ENCODE measurements around the gene IL17RD.

DNA sequence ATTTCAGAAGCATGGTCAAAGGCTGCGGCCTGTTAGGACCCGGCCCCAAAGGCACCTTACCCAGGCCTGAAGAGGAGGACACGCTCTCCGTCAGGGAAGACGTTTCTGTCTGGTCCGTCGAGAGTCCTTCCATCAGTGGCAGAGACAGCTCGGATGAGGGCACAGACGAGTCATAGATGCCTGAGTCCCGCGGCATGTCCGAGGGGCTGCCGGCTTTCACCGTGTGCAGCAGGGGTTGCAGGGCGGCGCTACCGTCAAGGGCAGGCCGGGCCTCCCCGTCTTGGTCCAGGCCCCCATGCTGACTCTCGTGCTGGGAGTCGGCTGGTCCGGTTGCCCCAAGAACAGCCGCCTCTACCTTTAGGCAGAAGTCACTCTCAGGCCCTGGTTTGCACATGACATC, 67.6 kb downstream of the IL17RD start:
- TF ChIP-seq CBFB (CRISPR knock-in tag; IDR thresholded peaks at IDR 0.05) = no peak
- TF ChIP-seq SRSF3 (IDR thresholded peaks at IDR 0.05; ENCODE audit: insufficient read depth, low read length) = no peak
- no peak for TF ChIP-seq MAFK (IDR thresholded peaks at IDR 0.05; ENCODE audit: low read length)
- no peak for TF ChIP-seq TARDBP (IDR thresholded peaks at IDR 0.05)
- TF ChIP-seq ELF1 (tag; IDR thresholded peaks at IDR 0.05) = no peak
- TF ChIP-seq, protein P1, sequence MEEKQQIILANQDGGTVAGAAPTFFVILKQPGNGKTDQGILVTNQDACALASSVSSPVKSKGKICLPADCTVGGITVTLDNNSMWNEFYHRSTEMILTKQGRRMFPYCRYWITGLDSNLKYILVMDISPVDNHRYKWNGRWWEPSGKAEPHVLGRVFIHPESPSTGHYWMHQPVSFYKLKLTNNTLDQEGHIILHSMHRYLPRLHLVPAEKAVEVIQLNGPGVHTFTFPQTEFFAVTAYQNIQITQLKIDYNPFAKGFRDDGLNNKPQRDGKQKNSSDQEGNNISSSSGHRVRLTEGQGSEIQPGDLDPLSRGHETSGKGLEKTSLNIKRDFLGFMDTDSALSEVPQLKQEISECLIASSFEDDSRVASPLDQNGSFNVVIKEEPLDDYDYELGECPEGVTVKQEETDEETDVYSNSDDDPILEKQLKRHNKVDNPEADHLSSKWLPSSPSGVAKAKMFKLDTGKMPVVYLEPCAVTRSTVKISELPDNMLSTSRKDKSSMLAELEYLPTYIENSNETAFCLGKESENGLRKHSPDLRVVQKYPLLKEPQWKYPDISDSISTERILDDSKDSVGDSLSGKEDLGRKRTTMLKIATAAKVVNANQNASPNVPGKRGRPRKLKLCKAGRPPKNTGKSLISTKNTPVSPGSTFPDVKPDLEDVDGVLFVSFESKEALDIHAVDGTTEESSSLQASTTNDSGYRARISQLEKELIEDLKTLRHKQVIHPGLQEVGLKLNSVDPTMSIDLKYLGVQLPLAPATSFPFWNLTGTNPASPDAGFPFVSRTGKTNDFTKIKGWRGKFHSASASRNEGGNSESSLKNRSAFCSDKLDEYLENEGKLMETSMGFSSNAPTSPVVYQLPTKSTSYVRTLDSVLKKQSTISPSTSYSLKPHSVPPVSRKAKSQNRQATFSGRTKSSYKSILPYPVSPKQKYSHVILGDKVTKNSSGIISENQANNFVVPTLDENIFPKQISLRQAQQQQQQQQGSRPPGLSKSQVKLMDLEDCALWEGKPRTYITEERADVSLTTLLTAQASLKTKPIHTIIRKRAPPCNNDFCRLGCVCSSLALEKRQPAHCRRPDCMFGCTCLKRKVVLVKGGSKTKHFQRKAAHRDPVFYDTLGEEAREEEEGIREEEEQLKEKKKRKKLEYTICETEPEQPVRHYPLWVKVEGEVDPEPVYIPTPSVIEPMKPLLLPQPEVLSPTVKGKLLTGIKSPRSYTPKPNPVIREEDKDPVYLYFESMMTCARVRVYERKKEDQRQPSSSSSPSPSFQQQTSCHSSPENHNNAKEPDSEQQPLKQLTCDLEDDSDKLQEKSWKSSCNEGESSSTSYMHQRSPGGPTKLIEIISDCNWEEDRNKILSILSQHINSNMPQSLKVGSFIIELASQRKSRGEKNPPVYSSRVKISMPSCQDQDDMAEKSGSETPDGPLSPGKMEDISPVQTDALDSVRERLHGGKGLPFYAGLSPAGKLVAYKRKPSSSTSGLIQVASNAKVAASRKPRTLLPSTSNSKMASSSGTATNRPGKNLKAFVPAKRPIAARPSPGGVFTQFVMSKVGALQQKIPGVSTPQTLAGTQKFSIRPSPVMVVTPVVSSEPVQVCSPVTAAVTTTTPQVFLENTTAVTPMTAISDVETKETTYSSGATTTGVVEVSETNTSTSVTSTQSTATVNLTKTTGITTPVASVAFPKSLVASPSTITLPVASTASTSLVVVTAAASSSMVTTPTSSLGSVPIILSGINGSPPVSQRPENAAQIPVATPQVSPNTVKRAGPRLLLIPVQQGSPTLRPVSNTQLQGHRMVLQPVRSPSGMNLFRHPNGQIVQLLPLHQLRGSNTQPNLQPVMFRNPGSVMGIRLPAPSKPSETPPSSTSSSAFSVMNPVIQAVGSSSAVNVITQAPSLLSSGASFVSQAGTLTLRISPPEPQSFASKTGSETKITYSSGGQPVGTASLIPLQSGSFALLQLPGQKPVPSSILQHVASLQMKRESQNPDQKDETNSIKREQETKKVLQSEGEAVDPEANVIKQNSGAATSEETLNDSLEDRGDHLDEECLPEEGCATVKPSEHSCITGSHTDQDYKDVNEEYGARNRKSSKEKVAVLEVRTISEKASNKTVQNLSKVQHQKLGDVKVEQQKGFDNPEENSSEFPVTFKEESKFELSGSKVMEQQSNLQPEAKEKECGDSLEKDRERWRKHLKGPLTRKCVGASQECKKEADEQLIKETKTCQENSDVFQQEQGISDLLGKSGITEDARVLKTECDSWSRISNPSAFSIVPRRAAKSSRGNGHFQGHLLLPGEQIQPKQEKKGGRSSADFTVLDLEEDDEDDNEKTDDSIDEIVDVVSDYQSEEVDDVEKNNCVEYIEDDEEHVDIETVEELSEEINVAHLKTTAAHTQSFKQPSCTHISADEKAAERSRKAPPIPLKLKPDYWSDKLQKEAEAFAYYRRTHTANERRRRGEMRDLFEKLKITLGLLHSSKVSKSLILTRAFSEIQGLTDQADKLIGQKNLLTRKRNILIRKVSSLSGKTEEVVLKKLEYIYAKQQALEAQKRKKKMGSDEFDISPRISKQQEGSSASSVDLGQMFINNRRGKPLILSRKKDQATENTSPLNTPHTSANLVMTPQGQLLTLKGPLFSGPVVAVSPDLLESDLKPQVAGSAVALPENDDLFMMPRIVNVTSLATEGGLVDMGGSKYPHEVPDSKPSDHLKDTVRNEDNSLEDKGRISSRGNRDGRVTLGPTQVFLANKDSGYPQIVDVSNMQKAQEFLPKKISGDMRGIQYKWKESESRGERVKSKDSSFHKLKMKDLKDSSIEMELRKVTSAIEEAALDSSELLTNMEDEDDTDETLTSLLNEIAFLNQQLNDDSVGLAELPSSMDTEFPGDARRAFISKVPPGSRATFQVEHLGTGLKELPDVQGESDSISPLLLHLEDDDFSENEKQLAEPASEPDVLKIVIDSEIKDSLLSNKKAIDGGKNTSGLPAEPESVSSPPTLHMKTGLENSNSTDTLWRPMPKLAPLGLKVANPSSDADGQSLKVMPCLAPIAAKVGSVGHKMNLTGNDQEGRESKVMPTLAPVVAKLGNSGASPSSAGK (IDR thresholded peaks at IDR 0.05) = no peak
- TF ChIP-seq, protein P2, sequence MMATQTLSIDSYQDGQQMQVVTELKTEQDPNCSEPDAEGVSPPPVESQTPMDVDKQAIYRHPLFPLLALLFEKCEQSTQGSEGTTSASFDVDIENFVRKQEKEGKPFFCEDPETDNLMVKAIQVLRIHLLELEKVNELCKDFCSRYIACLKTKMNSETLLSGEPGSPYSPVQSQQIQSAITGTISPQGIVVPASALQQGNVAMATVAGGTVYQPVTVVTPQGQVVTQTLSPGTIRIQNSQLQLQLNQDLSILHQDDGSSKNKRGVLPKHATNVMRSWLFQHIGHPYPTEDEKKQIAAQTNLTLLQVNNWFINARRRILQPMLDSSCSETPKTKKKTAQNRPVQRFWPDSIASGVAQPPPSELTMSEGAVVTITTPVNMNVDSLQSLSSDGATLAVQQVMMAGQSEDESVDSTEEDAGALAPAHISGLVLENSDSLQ (IDR thresholded peaks at IDR 0.05) = no peak
- no peak for TF ChIP-seq ZNF146 (CRISPR knock-in tag; IDR thresholded peaks at IDR 0.05; ENCODE audit: unreplicated experiment)
- TF ChIP-seq POLR2A (conservative IDR thresholded peaks at IDR 0.05) = no peak
- no peak for TF ChIP-seq RAD21 (CRISPR knock-in tag; conservative IDR thresholded peaks at IDR 0.05 in 1 of 2, IDR thresholded peaks at IDR 0.05 in 1 of 2)
- TF ChIP-seq, protein P3, sequence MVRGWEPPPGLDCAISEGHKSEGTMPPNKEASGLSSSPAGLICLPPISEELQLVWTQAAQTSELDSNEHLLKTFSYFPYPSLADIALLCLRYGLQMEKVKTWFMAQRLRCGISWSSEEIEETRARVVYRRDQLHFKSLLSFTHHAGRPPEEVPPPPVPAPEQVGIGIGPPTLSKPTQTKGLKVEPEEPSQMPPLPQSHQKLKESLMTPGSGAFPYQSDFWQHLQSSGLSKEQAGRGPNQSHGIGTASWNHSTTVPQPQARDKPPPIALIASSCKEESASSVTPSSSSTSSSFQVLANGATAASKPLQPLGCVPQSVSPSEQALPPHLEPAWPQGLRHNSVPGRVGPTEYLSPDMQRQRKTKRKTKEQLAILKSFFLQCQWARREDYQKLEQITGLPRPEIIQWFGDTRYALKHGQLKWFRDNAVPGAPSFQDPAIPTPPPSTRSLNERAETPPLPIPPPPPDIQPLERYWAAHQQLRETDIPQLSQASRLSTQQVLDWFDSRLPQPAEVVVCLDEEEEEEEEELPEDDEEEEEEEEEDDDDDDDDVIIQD (CRISPR knock-in tag; IDR thresholded peaks at IDR 0.05) = no peak

Data from K562 (cell line).